Pancreas (tissue), 10 donors: ENCODE data around the gene AIRE. TPM values are rescaled to one million over a fixed set of nuclear protein-coding genes. Genes with fewer than 3 reads are reported as not detected.
"Not testable (repeated sequence)": the region's sequence is repeated elsewhere in the genome, so short reads cannot be mapped to it uniquely, and the experiment has no call there.

Source experiments
- ATAC-seq, 4 donors: fragments of 200-7000 bp; cut with Tn5 transposase; one replicate each; pipeline versions ENCODE4 v1.8.0 to v1.9.1; 2020; ENCODE audit warnings: mild to moderate bottlenecking in 4 of 4, moderate library complexity in 4 of 4
- DNase-seq, 6 donors: peaks; one replicate each; pipeline ENCODE4 v3.0.0-alpha.2; 2020
- FAIRE-seq: peaks from 2 replicates; lab custom pipeline; 2012; peaks lifted over from hg19 to GRCh38; lab: Jason Lieb, UNC
- H3K27ac ChIP-seq, 4 donors: fragments of 200-600 bp; sonication (generic); 1 replicate in 3 of 4; 2 replicates in 1 of 4; pipeline versions ENCODE4 v1.5.0 to v1.8.0; 2020
- H3K27me3 ChIP-seq, 4 donors: fragments of 200-600 bp; one replicate each; pipeline ENCODE4 v1.8.0; 2021
- H3K36me3 ChIP-seq, 3 donors: fragments of 200-600 bp; sonication (generic) in 1 of 3; one replicate each; pipeline versions ENCODE4 v1.5.0 to v1.8.0; 2020 to 2021
- H3K4me1 ChIP-seq, 3 donors: fragments of 200-600 bp; one replicate each; pipeline ENCODE4 v1.8.0; 2021
- H3K4me3 ChIP-seq, 4 donors: fragments of 200-600 bp; sonication (generic) in 2 of 4; one replicate each; pipeline versions ENCODE4 v1.5.0 to v1.8.0; 2020 to 2021
- H3K9me3 ChIP-seq, 4 donors: fragments of 200-600 bp; one replicate each; pipeline ENCODE4 v1.8.0; 2021
- WGBS, 2 donors: extraction: QIAGEN DNeasy Blood & Tissue Kit; methylation state at CpG; one replicate each; pipeline ENCODE4 v1.1.7; 2013; 5-methylcytosine and 5-hydroxymethylcytosine counted together
- intact Hi-C, 3 donors: fragments of 100-400 bp; cut with DNase I; formaldehyde crosslinking; loops; one replicate each; pipeline versions ENCODE4 v1.11.1 to v1.14.2; 2022
- polyA plus RNA-seq, 2 donors: library from polyadenylated mRNA; stranded (reverse); fragments of 200-250 nt; gene quantifications; one replicate each; pipeline ENCODE4 v1.2.3, GENCODE V29; 2013
- total RNA-seq, 6 donors: library from RNA; stranded (reverse); fragmentation: NEBNext Ultra II Directional in 4 of 6; extraction: Animal tissue kit (Norgen Biotek cat#: 25700) in 4 of 6; gene quantifications; one replicate each; pipeline versions ENCODE4 v1.2.1 to v1.2.4, GENCODE V29; 2021 to 2023
- TF ChIP-seq, protein P1 (sequence below), 4 donors: fragments of 200-600 bp; sonication (generic) in 3 of 4; IDR thresholded peaks; one replicate each; pipeline versions ENCODE4 v1.5.0 to v1.8.0; 2021; ENCODE audit warnings: antibody characterized with exemption in 4 of 4
- donor health status: healthy with polysubstance abuse.
- donor health status: DM: no; HTN: no; CAD: no; lungs with moderate emphysema.
- donor health status: DM: no; HTN: no; CAD: no.
- donor health status: control.
- donor health status: control.
- donor health status: Bipolar disorder and iron deficiency.
- donor health status: DM: yes; HTN: yes; CAD: no.
- donor health status: DM: no; HTN: no; CAD: no.
- donor health status: DM: no; HTN: no; CAD: no.
- donor health status: DM: yes; HTN: yes; CAD: no.

The AIRE gene
- total and polyA plus RNA-seq, 8 donors = 0.02 TPM; not detected in 7

DNA sequence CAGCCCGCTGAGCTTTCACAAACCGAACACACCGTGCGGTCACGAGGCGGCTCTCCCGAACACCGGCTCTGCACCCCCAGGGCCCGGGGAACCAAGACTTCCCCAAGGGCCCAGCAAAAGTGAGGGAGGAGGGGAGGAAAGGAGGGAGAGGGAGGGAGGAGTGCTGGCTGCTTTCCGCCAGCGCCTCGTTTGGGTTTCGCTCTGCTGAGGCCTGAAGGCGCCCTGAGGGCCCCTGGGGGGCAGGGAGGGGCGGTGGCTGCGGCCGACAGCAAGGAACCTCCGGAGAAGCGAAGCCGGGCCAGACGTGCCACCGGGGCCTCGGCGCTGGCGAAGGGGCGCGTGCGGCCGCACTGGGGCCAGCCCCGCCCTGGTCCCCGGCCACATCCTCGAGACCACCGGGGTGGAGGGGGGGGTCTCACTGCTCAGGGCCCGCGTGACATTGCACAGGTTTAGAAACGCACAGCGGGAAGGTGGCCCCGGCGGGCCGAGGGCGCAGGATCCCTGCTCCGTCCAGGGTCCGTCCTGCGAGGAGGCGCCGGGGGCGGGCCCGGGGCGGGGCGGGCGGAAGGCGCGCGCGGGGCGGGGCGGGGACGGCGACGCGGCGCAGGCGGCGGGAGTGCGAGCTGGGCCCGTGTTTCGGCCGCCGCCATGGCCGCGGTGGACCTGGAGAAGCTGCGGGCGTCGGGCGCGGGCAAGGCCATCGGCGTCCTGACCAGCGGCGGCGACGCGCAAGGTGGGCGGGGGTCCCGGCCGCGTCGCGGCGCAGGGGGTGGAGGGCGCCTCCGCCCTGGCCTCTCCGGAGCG is 14.0 kb downstream of the AIRE start, which contains the start of gene PFKL:
TSS of gene PFKL (plus strand) at position 596 of the 804 bp plus-strand sequence. CDS start at position 649, 53 bp downstream.
- intact Hi-C loops = no loop called here
- peak within 1 kb of the TSS; percentile 58 to 77 (median 66) for H3K4me3 ChIP-seq
- peak; percentile 65 to 78 (median 70) for ATAC-seq
- TF ChIP-seq, protein P1, sequence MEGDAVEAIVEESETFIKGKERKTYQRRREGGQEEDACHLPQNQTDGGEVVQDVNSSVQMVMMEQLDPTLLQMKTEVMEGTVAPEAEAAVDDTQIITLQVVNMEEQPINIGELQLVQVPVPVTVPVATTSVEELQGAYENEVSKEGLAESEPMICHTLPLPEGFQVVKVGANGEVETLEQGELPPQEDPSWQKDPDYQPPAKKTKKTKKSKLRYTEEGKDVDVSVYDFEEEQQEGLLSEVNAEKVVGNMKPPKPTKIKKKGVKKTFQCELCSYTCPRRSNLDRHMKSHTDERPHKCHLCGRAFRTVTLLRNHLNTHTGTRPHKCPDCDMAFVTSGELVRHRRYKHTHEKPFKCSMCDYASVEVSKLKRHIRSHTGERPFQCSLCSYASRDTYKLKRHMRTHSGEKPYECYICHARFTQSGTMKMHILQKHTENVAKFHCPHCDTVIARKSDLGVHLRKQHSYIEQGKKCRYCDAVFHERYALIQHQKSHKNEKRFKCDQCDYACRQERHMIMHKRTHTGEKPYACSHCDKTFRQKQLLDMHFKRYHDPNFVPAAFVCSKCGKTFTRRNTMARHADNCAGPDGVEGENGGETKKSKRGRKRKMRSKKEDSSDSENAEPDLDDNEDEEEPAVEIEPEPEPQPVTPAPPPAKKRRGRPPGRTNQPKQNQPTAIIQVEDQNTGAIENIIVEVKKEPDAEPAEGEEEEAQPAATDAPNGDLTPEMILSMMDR (IDR thresholded peaks at IDR 0.05) = no peak
- no peaks in the 10 kb centered on the region for H3K27me3 ChIP-seq
- peak; percentile 66 to 91 (median 74) for DNase-seq
- H3K36me3 ChIP-seq = no peaks in the 10 kb centered on the region
- peaks cover 4 to 36% (median 5%) of the 10 kb centered on the region in 3 donors for H3K4me1 ChIP-seq
- H3K9me3 ChIP-seq = no peaks in the 10 kb centered on the region
- 1% methylated on average over 26 to 94 of the region's 94 CpGs for WGBS, 2 donors
- no peak for FAIRE-seq
- peak within 1 kb of the TSS; percentile 62 to 85 (median 79) for H3K27ac ChIP-seq

DNA sequence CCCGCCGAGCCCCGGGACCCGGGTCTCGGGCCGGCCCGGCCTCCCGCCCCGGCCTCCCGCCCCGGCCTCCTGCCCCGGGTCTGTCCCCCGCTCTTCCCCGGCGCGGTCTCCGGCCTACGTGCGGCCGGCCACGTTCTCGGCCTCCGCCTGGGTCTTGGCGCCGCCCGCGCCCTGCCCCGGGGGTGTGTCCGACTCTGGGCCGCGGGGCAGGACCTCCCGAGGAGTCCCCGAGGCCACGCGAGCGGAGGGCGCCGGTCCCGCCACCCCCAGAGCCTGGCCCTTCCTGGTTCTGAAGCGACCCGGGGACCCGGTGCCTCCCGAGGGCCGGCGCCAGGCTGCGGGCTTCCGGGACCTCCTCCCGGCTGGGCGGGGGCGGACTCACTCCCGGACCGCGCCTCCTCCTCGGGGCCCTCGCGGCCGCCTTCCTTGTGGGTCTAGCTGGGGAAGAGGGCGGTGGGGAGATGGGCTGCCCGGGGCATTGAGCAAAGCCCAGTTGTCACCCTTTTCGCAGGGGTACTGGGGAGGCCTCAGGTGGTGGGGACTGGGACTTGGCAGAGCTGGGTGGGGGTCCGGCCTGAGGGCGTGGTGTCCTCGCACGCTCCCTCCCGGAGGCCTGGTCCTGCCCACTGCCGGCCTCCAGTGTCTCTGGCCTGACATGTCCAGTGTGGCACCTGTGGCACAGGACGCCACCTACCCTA is 14.7 kb downstream of the AIRE start:
- FAIRE-seq (no peak), ATAC-seq (peak; percentile 66 to 75 (median 70)), DNase-seq (peak; percentile 63 to 92 (median 75))
- intact Hi-C loops = no loop called here
- Histone ChIP-seq H3K9me3 (no peaks in the 10 kb centered on the region), H3K4me1 (peaks cover 4 to 36% (median 5%) of the 10 kb centered on the region in 3 donors), H3K36me3 (no peaks in the 10 kb centered on the region), H3K4me3 (peak overlapping the region; percentile 58 to 77 (median 66)), H3K27ac (peak overlapping the region; percentile 59 to 85 (median 79)), H3K27me3 (no peaks in the 10 kb centered on the region)
- 1% methylated on average over 34 to 67 of the region's 67 CpGs for WGBS, 2 donors
- TF ChIP-seq, protein P1 (IDR thresholded peaks at IDR 0.05) = no peak

DNA sequence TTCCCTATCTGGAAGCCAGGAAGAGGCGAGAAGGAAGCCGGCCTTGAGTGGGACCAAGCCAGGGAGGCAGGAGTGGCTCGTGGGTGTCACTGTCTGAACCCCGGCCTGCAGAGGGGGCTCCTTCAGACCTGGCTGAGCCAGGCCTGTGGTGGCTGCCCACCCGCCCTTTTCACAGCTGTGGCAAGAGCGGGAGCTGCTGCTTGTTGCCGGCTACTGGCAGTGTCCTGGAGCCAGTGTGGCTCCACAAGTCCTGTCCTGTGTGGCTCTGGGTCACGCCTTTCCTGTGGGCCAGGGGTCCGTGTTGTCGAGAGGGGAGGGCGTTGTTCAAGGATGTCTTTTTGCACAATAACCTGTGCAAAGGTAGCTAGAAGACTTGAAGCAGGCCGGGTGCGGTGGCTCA is 15.5 kb downstream of the AIRE start:
- FAIRE-seq (no peak), ATAC-seq (no peak), DNase-seq (peak in 2 of 6 donors; percentile 43 to 78)
- Histone ChIP-seq H3K27me3 (no peaks in the 10 kb centered on the region), H3K27ac (peak overlapping the region in 3 of 4 donors; percentile 59 to 85 (median 79)), H3K4me3 (peak overlapping the region in 2 of 4 donors; percentile 58 to 67), H3K36me3 (no peaks in the 10 kb centered on the region), H3K9me3 (no peaks in the 10 kb centered on the region), H3K4me1 (peaks cover 4 to 36% (median 5%) of the 10 kb centered on the region in 3 donors)
- TF ChIP-seq, protein P1 (IDR thresholded peaks at IDR 0.05) = no peak
- intact Hi-C loops = no loop called here
- WGBS, 2 donors = 57 to 64% methylated on average over 13 of the region's 13 CpGs

DNA sequence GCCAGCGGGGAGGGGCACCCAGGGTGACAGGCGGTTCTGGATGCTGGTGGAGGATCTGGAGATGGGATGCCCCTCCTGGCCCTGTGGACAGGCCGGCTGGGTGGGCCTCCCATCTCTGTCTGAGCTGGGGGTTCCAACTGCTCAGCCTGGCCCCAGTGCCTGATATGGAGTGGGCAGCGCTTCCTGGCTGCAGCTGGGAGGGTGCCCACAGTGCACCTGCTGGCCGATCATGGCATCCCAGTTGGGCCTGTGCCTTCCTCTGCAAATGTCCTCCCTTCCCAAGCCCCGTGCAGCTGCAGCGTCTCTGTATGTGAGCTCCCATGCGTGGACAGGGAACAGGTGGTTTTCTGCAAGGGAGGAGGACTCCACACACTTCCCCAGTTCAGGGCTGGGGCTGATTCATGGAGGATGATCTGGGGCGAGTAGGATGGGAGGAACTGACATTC is 16.3 kb downstream of the AIRE start:
- Histone ChIP-seq H3K27me3 (no peaks in the 10 kb centered on the region), H3K27ac (no peak overlapping the region), H3K9me3 (no peaks in the 10 kb centered on the region), H3K4me1 (peaks cover 4 to 36% (median 5%) of the 10 kb centered on the region in 3 donors), H3K36me3 (no peaks in the 10 kb centered on the region), H3K4me3 (no peak overlapping the region)
- peak in 2 of 6 donors; percentile 53 to 76 for DNase-seq
- intact Hi-C loops = no loop called here
- no peak for FAIRE-seq
- peak; percentile 6 to 17 (median 13) for ATAC-seq
- TF ChIP-seq, protein P1 (IDR thresholded peaks at IDR 0.05) = peak in 1 of 4 donors; percentile 11
- 48% methylated on average over 9 of the region's 9 CpGs for WGBS, 2 donors

DNA sequence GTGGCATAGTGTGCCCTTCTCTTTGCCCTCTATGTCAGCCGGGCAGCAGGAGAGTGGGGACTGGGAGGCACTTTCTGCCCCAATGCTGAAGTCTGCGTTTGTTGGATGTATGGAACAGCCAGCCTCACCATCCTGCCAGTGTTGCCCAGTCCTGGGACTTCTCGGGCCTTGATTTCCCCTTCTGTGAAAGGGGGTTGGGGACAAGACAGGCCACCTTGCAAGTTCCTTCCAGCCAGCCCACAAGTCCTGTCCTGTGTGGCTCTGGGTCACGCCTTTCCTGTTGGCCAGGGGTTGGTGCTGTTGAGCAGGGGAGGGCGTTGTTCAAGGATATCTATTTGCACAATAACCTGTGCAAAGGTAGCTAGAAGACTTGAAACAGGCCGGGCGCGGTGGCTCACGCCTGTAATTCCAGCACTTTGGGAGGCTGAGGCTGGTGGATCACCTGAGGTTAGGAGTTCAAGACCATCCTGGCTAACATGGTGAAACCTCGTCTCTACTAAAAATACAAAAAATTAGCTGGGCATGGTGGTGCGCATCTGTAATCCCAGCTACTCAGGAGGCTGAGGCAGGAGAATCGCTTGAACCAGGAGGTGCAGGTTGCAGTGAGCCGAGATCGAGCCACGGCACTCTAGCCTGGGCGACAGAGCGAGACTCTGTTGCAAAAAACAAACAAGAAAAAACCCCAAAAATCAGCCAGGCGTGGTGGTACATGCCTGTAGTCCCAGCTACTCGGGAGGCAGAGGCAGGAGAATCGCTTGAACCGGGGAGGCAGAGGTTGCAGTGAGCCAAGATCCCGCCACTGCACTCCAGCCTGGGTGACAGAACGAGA is 17.1 kb downstream of the AIRE start:
- ATAC-seq (peak in 3 of 4 donors; percentile 24 to 47 (median 34)), DNase-seq (peak in 2 of 6 donors; percentile 50 to 51)
- H3K4me3 ChIP-seq, H3K36me3 ChIP-seq, intact Hi-C loops, H3K9me3 ChIP-seq, H3K27me3 ChIP-seq, FAIRE-seq: not testable (repeated sequence)
- 67 to 70% methylated on average over 23 of the region's 23 CpGs for WGBS, 2 donors
- H3K27ac ChIP-seq = peak overlapping the region in 2 of 4 donors; percentile 36 to 42
- peaks cover under 1 to 34% (median 5%) of the 10 kb centered on the region in 3 donors for H3K4me1 ChIP-seq
